H1 (cell line): Measurements from ENCODE around the gene TMEM51.

Experiments
- ATF3 ChIP-seq: IDR thresholded peaks from 2 replicates; pipeline ENCODE4 v1.6.1; 2011; ENCODE audit warnings: low read depth, mild to moderate bottlenecking, low read length; ENCODE audit not compliant: insufficient read depth
- CTCF ChIP-seq, 3 experiments: IDR thresholded peaks; 1 replicate in 2 of 3; 2 replicates in 1 of 3; pipeline versions ENCODE4 v1.5.1 to v1.6.1; 2011; ENCODE audit warnings: low read length in 3 of 3, mild to moderate bottlenecking in 3 of 3, inconsistent platforms in 2 of 3, low read depth in 1 of 3, moderate library complexity in 1 of 3; ENCODE audit not compliant: insufficient read depth in 1 of 3; ENCODE audit errors: control extremely low read depth in 1 of 3
- EZH2 ChIP-seq: fragments of 200-600 bp; sonication (generic); IDR thresholded peaks from 2 replicates; pipeline ENCODE4 v1.7.1; 2012; ENCODE audit warnings: low read depth, mild to moderate bottlenecking, moderate library complexity, low read length, inconsistent platforms; ENCODE audit not compliant: severe bottlenecking
- FOSL1 ChIP-seq: IDR thresholded peaks from 2 replicates; pipeline ENCODE4 v1.6.1; 2011; ENCODE audit warnings: mild to moderate bottlenecking, low read depth, low read length, moderate library complexity; ENCODE audit not compliant: insufficient read depth
- JUND ChIP-seq: IDR thresholded peaks from 2 replicates; pipeline ENCODE4 v1.6.1; 2011; ENCODE audit warnings: mild to moderate bottlenecking, improper control_type of control experiment, low read length
- KDM5A ChIP-seq: fragments of 200-600 bp; IDR thresholded peaks from 2 replicates; pipeline ENCODE4 v1.7.1; 2012; ENCODE audit warnings: mild to moderate bottlenecking, low read length, inconsistent platforms, mixed read lengths
- MAX ChIP-seq: IDR thresholded peaks from 2 replicates; pipeline ENCODE4 v1.6.1; 2012; ENCODE audit warnings: inconsistent platforms
- RFX5 ChIP-seq: IDR thresholded peaks from 2 replicates; pipeline ENCODE4 v1.6.1; 2011; ENCODE audit warnings: low read depth, low read length, improper control_type of control experiment, borderline replicate concordance
- RXRA ChIP-seq: IDR thresholded peaks from 2 replicates; pipeline ENCODE4 v1.6.1; 2011; ENCODE audit warnings: low read depth, mild to moderate bottlenecking, low read length, moderate library complexity; ENCODE audit not compliant: insufficient read depth
- SUZ12 ChIP-seq: fragments of 200-600 bp; sonication (generic); IDR thresholded peaks from 2 replicates; pipeline ENCODE4 v1.6.1; 2012; ENCODE audit warnings: mild to moderate bottlenecking, inconsistent platforms, low read length, moderate library complexity, mixed read lengths
- TAF1 ChIP-seq: IDR thresholded peaks from 2 replicates; pipeline ENCODE4 v1.6.1; 2011; ENCODE audit warnings: mild to moderate bottlenecking, low read depth, low read length
- TBP ChIP-seq: IDR thresholded peaks from 2 replicates; pipeline ENCODE4 v1.6.1; 2011; ENCODE audit warnings: low read depth, low read length, improper control_type of control experiment
- USF2 ChIP-seq: IDR thresholded peaks from 2 replicates; pipeline ENCODE4 v1.6.1; 2011; ENCODE audit warnings: low read length, improper control_type of control experiment

GRCh38 chr1:15128520-15129313 is 24.8 kb upstream of the TMEM51 start:
- TF ChIP-seq FOSL1 (no peak), USF2 (no peak), JUND (no peak), MAX (peak; percentile 44), CTCF (IDR thresholded peaks at IDR 0.05; ENCODE audit: control extremely low read depth in 1 of 3, insufficient read depth in 1 of 3, low read depth in 1 of 3, low read length in 3 of 3) (peak; percentile 92 to 96 (median 94)), TAF1 (no peak), RXRA (no peak), SUZ12 (no peak), TBP (no peak), ATF3 (no peak), EZH2 (no peak), KDM5A (no peak), RFX5 (no peak)
